ENCODE results near the gene THSD4. TPM values are rescaled to one million over a fixed set of nuclear protein-coding genes. Genes with fewer than 3 reads are reported as not detected.

THSD4 gene
- total RNA-seq, 1 experiment from 2014 or later, result 29.3 TPM

DNA sequence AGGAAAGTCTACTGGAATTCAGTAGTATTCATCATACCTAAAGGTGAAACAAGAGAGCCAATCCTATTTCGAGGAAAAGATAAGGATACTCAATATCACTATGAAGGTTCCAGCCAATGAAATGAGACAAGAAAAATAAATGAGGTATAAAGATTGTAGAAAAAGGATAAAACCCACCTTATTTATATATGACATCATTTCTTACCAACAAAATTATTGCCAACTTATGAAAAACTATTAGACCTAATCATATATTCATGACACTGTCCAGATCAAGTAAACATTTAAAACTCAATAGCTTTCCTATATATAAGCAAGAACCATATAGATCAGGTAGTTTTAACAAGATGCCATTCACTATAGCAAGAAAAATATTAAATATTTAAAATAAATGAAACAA is 584.7 kb downstream of the THSD4 start:
- Histone ChIP-seq H3K9me2 (ENCODE audit: insufficient read depth) (no peaks in the 10 kb centered on the region), H2AFZ (no peak overlapping the region), H3K27me3 (ENCODE audit: insufficient read depth, low read depth) (no peaks in the 10 kb centered on the region), H3F3A (ENCODE audit: insufficient read depth, low read depth) (no peaks in the 10 kb centered on the region), H3K79me2 (ENCODE audit: low read depth) (no peaks in the 10 kb centered on the region), H3K36me3 (ENCODE audit: low read depth) (no peaks in the 10 kb centered on the region), H3K4me1 (replicated peaks; ENCODE audit: insufficient read depth) (no peaks in the 10 kb centered on the region), H3K9me3 (ENCODE audit: insufficient read depth, low read depth) (no peaks in the 10 kb centered on the region), H4K20me1 (ENCODE audit: insufficient read depth) (no peaks in the 10 kb centered on the region), H3K4me2 (no peak overlapping the region), H3K27ac (no peak overlapping the region), H3K4me3 (no peak overlapping the region)
- ChIA-PET POLR2A (ENCODE audit: unreplicated experiment) (interaction anchor here (1.1 kb wide), 1 partner anchor 11 kb away, joined by 6 read pairs; no protein-coding TSS in a partner anchor), CTCF (interaction anchor here (0.6 kb wide), 2 partner anchors 728 to 1218 kb away, joined by 3 to 4 read pairs; no protein-coding TSS in a partner anchor)
- DNase-seq, result no peak
- no peak for TF ChIP-seq EZH2 (IDR thresholded peaks at IDR 0.05; ENCODE audit: low read depth)
- intact Hi-C loops (cut with micrococcal nuclease; ENCODE audit: unreplicated experiment), result no loop called here
- BruUV-seq (replicated peaks), result no TSS peak

DNA sequence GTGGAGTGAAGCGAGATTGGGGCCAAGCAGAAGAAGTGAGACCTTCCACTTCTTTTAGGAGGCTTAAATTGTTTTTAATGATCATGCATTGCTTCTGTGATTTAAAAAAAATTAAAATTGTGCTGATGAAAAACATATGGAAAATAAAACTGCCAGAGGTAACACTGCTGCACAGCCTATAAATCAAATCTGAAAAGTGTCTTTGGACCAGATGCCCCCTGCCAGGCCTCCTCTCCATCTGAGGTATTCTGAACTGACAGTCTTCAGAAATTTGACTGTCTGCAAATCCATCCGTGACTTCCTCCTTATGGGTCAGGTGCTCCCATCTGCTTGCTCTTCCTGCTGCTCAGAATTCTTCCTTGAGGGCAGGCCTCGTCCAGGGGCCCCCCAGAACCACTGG is 586.5 kb downstream of the THSD4 start:
- Histone ChIP-seq H3F3A (ENCODE audit: insufficient read depth, low read depth) (no peaks in the 10 kb centered on the region), H3K36me3 (ENCODE audit: low read depth) (no peaks in the 10 kb centered on the region)
- TF ChIP-seq, protein P1, sequence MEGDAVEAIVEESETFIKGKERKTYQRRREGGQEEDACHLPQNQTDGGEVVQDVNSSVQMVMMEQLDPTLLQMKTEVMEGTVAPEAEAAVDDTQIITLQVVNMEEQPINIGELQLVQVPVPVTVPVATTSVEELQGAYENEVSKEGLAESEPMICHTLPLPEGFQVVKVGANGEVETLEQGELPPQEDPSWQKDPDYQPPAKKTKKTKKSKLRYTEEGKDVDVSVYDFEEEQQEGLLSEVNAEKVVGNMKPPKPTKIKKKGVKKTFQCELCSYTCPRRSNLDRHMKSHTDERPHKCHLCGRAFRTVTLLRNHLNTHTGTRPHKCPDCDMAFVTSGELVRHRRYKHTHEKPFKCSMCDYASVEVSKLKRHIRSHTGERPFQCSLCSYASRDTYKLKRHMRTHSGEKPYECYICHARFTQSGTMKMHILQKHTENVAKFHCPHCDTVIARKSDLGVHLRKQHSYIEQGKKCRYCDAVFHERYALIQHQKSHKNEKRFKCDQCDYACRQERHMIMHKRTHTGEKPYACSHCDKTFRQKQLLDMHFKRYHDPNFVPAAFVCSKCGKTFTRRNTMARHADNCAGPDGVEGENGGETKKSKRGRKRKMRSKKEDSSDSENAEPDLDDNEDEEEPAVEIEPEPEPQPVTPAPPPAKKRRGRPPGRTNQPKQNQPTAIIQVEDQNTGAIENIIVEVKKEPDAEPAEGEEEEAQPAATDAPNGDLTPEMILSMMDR (conservative IDR thresholded peaks at IDR 0.05), result no peak
- no peak for TF ChIP-seq EZH2 (IDR thresholded peaks at IDR 0.05; ENCODE audit: low read depth)

DNA sequence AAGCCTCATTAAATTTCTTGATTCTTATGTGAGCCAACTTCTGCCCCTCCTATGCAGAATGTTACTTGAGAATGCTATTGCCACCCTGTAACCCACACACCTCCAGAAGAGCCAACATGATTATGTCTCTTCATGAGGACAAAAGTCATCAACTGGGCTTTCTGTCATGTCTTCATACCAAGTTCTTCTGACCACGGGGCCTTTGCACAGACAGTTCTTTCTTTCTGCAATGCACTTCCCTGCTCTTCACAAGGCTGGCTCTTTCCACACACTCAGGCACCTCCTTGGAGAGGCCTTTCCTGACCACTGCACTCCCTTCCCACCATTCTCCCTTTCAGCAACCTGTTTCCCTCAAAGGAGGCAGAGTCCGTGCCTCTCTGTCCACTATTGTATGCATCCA is 587.2 kb downstream of the THSD4 start:
- Histone ChIP-seq H3K9me2 (ENCODE audit: insufficient read depth) (no peaks in the 10 kb centered on the region), H3F3A (ENCODE audit: insufficient read depth, low read depth) (no peaks in the 10 kb centered on the region), H3K4me2 (no peak overlapping the region), H3K27ac (no peak overlapping the region), H2AFZ (no peak overlapping the region), H3K79me2 (ENCODE audit: low read depth) (no peaks in the 10 kb centered on the region), H3K4me1 (replicated peaks; ENCODE audit: insufficient read depth) (no peaks in the 10 kb centered on the region), H3K4me3 (no peak overlapping the region), H4K20me1 (ENCODE audit: insufficient read depth) (no peaks in the 10 kb centered on the region), H3K36me3 (ENCODE audit: low read depth) (no peaks in the 10 kb centered on the region), H3K27me3 (ENCODE audit: insufficient read depth, low read depth) (no peaks in the 10 kb centered on the region), H3K9me3 (ENCODE audit: insufficient read depth, low read depth) (no peaks in the 10 kb centered on the region)
- TF ChIP-seq, protein P1 (conservative IDR thresholded peaks at IDR 0.05), result no peak
- TF ChIP-seq EZH2 (IDR thresholded peaks at IDR 0.05; ENCODE audit: low read depth), result no peak
- no peak for DNase-seq
- BruUV-seq (replicated peaks), result no TSS peak
- CTCF ChIA-PET, result no interaction called here
- POLR2A ChIA-PET (ENCODE audit: unreplicated experiment), result no interaction called here
- intact Hi-C loops (cut with micrococcal nuclease; ENCODE audit: unreplicated experiment), result no loop called here

More for the DNA sequence above, 586.5 kb downstream of the THSD4 start:
- POLR2A ChIA-PET (ENCODE audit: unreplicated experiment), result interaction anchor here (0.6 kb wide), 1 partner anchor 52 kb away, joined by 3 read pairs; no protein-coding TSS in a partner anchor
- Histone ChIP-seq H3K4me3 (no peak overlapping the region), H3K79me2 (ENCODE audit: low read depth) (no peaks in the 10 kb centered on the region), H3K9me3 (ENCODE audit: insufficient read depth, low read depth) (no peaks in the 10 kb centered on the region), H3K4me2 (no peak overlapping the region), H3K4me1 (replicated peaks; ENCODE audit: insufficient read depth) (no peaks in the 10 kb centered on the region), H3K27ac (no peak overlapping the region), H3K27me3 (ENCODE audit: insufficient read depth, low read depth) (no peaks in the 10 kb centered on the region), H4K20me1 (ENCODE audit: insufficient read depth) (no peaks in the 10 kb centered on the region), H2AFZ (no peak overlapping the region), H3K9me2 (ENCODE audit: insufficient read depth) (no peaks in the 10 kb centered on the region)
- BruUV-seq (replicated peaks), result no TSS peak
- CTCF ChIA-PET, result no interaction called here
- no peak for DNase-seq
- intact Hi-C loops (cut with micrococcal nuclease; ENCODE audit: unreplicated experiment), result no loop called here

DNA sequence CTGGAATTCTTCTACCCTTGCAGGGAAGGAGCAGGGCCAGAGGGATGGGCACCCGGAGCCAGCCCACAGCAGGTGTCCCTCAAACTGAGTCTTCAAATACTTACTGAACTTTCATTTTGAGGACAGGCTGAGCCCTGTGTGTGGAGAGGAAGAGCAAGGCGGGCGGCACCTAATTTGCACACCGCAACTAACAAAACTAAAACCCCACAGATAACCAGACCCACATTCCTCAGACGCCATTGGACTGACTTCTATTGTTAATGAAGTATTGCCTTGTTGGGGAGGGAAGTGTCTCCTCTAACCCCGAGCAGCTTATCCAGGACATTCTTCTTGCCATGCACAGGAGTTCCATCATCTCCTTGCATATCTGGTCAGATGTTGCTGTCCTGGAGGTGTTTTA is 589.9 kb downstream of the THSD4 start:
- Histone ChIP-seq H2AFZ (no peak overlapping the region), H4K20me1 (ENCODE audit: insufficient read depth) (no peaks in the 10 kb centered on the region), H3K36me3 (ENCODE audit: low read depth) (no peaks in the 10 kb centered on the region), H3K27me3 (ENCODE audit: insufficient read depth, low read depth) (no peaks in the 10 kb centered on the region), H3F3A (ENCODE audit: insufficient read depth, low read depth) (no peaks in the 10 kb centered on the region), H3K79me2 (ENCODE audit: low read depth) (no peaks in the 10 kb centered on the region), H3K4me2 (no peak overlapping the region), H3K9me3 (ENCODE audit: insufficient read depth, low read depth) (no peaks in the 10 kb centered on the region), H3K4me1 (replicated peaks; ENCODE audit: insufficient read depth) (no peaks in the 10 kb centered on the region), H3K9me2 (ENCODE audit: insufficient read depth) (no peaks in the 10 kb centered on the region), H3K4me3 (no peak overlapping the region), H3K27ac (no peak overlapping the region)
- CTCF ChIA-PET, result no interaction called here
- DNase-seq, result peak in 1 of 2 experiments; percentile 44
- BruUV-seq (replicated peaks), result no TSS peak
- POLR2A ChIA-PET (ENCODE audit: unreplicated experiment), result interaction anchor here (0.6 kb wide), 1 partner anchor 400 kb away, joined by 4 read pairs; no protein-coding TSS in a partner anchor
- no peak for TF ChIP-seq EZH2 (IDR thresholded peaks at IDR 0.05; ENCODE audit: low read depth)
- TF ChIP-seq, protein P1 (conservative IDR thresholded peaks at IDR 0.05), result no peak
- intact Hi-C loops (cut with micrococcal nuclease; ENCODE audit: unreplicated experiment), result no loop called here
